Colon (tissue), 2 donors: ENCODE measurements around the gene SLC13A1.
A peak's percentile ranks its signal among the peaks of the same experiment; 100 is the strongest.
"Not testable (repeated sequence)": the region's sequence is repeated elsewhere in the genome, so short reads cannot be mapped to it uniquely, and the experiment has no call there.

Experiments
- FAIRE-seq: peaks from 2 replicates; lab custom pipeline; 2012; peaks lifted over from hg19 to GRCh38; lab: Jason Lieb, UNC
- donor health status: control.
- donor health status: control.

The SLC13A1 gene

GRCh38 chr7:123199883-123200282, at the start of gene SLC13A1:
TSS of gene SLC13A1 (minus strand) at chr7:123199969. CDS start at chr7:123199946, 23 bp downstream.
- no peak for FAIRE-seq

- FAIRE-seq, result no peak
Observed at GRCh38 chr7:123244768-123245167, 45.0 kb upstream of the SLC13A1 start.

GRCh38 chr7:123242467-123243092, 42.8 kb upstream of the SLC13A1 start:
- no peak for FAIRE-seq

GRCh38 chr7:123241809-123242208, 42.0 kb upstream of the SLC13A1 start:
- no peak for FAIRE-seq

- no peak for FAIRE-seq
Observed at GRCh38 chr7:123231021-123232000, 31.5 kb upstream of the SLC13A1 start.

GRCh38 chr7:123230603-123231002, 30.8 kb upstream of the SLC13A1 start:
- no peak for FAIRE-seq

- FAIRE-seq, result no peak
Observed at GRCh38 chr7:123230147-123230546, 30.4 kb upstream of the SLC13A1 start.

GRCh38 chr7:123229426-123229825, 29.7 kb upstream of the SLC13A1 start:
- FAIRE-seq, result peak; percentile 36

GRCh38 chr7:123227666-123228065, 27.9 kb upstream of the SLC13A1 start:
- FAIRE-seq, result not testable (repeated sequence)

- FAIRE-seq, result no peak
Observed at GRCh38 chr7:123220396-123220795, 20.6 kb upstream of the SLC13A1 start.

- FAIRE-seq, result no peak
Observed at GRCh38 chr7:123218866-123219265, 19.1 kb upstream of the SLC13A1 start.

- no peak for FAIRE-seq
Observed at GRCh38 chr7:123216825-123217224, 17.1 kb upstream of the SLC13A1 start.

GRCh38 chr7:123215350-123215749, 15.6 kb upstream of the SLC13A1 start:
- FAIRE-seq, result no peak

- no peak for FAIRE-seq
Observed at GRCh38 chr7:123211545-123211944, 11.8 kb upstream of the SLC13A1 start.

GRCh38 chr7:123210986-123211385, 11.2 kb upstream of the SLC13A1 start:
- no peak for FAIRE-seq

- FAIRE-seq, result no peak
Observed at GRCh38 chr7:123209786-123210185, 10.0 kb upstream of the SLC13A1 start.

- no peak for FAIRE-seq
Observed at GRCh38 chr7:123208793-123209192, 9.0 kb upstream of the SLC13A1 start.

GRCh38 chr7:123204206-123204835, 4.6 kb upstream of the SLC13A1 start:
- no peak for FAIRE-seq

- no peak for FAIRE-seq
Observed at GRCh38 chr7:123201901-123202300, 2.1 kb upstream of the SLC13A1 start.

GRCh38 chr7:123198668-123199652, 809 bp downstream of the SLC13A1 start:
- FAIRE-seq, result no peak

GRCh38 chr7:123198111-123198510, 1.7 kb downstream of the SLC13A1 start:
- no peak for FAIRE-seq

GRCh38 chr7:123193235-123193634, 6.5 kb downstream of the SLC13A1 start:
- no peak for FAIRE-seq
